Prostate gland (tissue), 2 donors: ENCODE data around the gene ADRM1.

Experiments
- POLR2A ChIP-seq: fragments of 450-650 bp; IDR thresholded peaks from one replicate; pipeline ENCODE4 v1.6.1; 2016; ENCODE audit warnings: antibody characterized with exemption, mild to moderate bottlenecking
- TF ChIP-seq, protein P1 (sequence below), 4 experiments: fragments of 200-600 bp in 2 of 4; fragments of 450-650 bp in 2 of 4; sonication (generic) in 2 of 4; IDR thresholded peaks; 1 replicate in 3 of 4; 2 replicates in 1 of 4; pipeline ENCODE4 v1.5.1; 2016 to 2019; ENCODE audit warnings: antibody characterized with exemption in 4 of 4, mild to moderate bottlenecking in 2 of 4, moderate library complexity in 2 of 4

DNA sequence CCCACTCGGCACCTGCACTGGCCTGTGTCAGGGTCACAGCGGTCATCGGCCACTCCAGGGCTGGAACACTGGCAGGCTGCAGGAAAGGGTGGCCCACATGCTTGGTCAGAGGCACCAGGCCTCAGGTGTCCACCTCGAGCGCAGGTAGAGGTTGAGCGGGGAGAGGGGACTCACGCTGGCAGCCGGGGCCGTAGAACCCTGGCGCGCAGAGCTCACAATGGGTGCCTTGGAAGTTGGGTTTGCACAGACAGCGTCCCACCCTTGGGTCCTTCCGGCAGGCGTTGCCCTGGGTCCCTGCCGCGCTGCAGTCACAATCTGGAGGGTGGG lies 35.5 kb downstream of the ADRM1 start:
- TF ChIP-seq POLR2A: no peak
- TF ChIP-seq, protein P1, sequence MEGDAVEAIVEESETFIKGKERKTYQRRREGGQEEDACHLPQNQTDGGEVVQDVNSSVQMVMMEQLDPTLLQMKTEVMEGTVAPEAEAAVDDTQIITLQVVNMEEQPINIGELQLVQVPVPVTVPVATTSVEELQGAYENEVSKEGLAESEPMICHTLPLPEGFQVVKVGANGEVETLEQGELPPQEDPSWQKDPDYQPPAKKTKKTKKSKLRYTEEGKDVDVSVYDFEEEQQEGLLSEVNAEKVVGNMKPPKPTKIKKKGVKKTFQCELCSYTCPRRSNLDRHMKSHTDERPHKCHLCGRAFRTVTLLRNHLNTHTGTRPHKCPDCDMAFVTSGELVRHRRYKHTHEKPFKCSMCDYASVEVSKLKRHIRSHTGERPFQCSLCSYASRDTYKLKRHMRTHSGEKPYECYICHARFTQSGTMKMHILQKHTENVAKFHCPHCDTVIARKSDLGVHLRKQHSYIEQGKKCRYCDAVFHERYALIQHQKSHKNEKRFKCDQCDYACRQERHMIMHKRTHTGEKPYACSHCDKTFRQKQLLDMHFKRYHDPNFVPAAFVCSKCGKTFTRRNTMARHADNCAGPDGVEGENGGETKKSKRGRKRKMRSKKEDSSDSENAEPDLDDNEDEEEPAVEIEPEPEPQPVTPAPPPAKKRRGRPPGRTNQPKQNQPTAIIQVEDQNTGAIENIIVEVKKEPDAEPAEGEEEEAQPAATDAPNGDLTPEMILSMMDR (IDR thresholded peaks at IDR 0.05): no peak
